ENCODE results near the gene EPHX1.

DNA sequence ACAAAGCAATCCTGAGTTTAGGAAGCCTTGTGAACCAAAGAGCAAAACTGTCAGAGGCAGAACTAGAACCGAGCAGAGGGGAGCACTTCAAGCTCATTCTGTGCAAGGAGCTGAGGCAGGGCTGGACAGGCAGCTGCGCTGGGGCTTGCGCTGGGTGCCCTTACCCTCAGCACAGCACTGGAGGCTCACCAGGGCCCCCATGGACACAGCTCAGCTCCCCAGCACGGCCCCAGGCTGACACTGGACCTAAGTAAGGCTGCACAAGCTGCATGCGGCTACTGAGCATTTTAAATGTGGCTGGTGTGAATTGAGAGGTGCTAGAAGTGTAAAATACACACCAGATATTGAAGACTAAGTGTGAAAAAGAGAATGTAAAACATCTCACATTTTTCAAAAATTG lies 50.2 kb downstream of the EPHX1 start:
- TF ChIP-seq, protein P1, sequence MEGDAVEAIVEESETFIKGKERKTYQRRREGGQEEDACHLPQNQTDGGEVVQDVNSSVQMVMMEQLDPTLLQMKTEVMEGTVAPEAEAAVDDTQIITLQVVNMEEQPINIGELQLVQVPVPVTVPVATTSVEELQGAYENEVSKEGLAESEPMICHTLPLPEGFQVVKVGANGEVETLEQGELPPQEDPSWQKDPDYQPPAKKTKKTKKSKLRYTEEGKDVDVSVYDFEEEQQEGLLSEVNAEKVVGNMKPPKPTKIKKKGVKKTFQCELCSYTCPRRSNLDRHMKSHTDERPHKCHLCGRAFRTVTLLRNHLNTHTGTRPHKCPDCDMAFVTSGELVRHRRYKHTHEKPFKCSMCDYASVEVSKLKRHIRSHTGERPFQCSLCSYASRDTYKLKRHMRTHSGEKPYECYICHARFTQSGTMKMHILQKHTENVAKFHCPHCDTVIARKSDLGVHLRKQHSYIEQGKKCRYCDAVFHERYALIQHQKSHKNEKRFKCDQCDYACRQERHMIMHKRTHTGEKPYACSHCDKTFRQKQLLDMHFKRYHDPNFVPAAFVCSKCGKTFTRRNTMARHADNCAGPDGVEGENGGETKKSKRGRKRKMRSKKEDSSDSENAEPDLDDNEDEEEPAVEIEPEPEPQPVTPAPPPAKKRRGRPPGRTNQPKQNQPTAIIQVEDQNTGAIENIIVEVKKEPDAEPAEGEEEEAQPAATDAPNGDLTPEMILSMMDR (IDR thresholded peaks at IDR 0.05) = no peak
- TF ChIP-seq HDAC2 (IDR thresholded peaks at IDR 0.05) = no peak
- TF ChIP-seq POLR2A (IDR thresholded peaks at IDR 0.05; ENCODE audit: low read length) = no peak
- TF ChIP-seq, protein P2, sequence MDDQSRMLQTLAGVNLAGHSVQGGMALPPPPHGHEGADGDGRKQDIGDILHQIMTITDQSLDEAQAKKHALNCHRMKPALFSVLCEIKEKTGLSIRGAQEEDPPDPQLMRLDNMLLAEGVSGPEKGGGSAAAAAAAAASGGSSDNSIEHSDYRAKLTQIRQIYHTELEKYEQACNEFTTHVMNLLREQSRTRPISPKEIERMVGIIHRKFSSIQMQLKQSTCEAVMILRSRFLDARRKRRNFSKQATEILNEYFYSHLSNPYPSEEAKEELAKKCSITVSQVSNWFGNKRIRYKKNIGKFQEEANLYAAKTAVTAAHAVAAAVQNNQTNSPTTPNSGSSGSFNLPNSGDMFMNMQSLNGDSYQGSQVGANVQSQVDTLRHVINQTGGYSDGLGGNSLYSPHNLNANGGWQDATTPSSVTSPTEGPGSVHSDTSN (IDR thresholded peaks at IDR 0.05) = no peak

All from A549 (cell line).